CD4-positive, alpha-beta T cell treated with Interleukin-15 for 4 hours (primary cell): Measurements from ENCODE around the gene USP37.

Experiments used
- DNase-seq: peaks from one replicate; pipeline ENCODE4 v3.0.0-alpha.2; 2020; ENCODE audit warnings: low spot score

The USP37 gene

DNA sequence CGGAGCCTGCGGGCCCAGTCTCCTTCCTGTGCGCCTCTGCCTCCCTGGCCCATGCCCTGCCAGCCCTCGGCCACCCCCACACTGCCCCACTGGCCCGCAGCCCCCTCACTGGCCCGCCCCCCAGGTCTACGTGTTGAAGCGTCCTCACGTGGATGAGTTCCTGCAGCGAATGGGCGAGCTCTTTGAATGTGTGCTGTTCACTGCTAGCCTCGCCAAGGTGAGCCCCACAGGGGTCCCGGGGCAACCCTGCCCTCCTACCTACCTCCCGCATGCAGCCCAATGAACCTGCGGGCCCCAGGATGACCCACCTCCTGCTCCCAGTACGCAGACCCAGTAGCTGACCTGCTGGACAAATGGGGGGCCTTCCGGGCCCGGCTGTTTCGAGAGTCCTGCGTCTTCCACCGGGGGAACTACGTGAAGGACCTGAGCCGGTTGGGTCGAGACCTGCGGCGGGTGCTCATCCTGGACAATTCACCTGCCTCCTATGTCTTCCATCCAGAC, 165.2 kb downstream of the USP37 start:
- no peak for DNase-seq

DNA sequence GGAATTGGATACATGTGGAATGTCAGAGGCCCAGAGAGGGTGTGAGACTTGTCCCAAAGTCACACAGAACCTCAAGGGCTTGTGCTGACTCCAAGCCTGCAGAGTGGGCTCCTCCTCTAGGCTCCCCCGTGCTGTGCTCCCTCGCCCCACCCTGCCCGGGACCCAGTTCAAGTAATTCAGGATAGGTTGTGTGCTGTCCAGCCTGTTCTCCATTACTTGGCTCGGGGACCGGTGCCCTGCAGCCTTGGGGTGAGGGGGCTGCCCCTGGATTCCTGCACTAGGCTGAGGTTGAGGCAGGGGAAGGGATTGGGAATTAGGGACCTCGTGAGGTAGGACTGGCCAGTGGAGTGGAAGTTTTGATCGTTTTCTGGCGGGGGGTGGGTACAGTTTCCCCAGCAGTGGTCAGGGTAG, 165.7 kb downstream of the USP37 start:
- no peak for DNase-seq

DNA sequence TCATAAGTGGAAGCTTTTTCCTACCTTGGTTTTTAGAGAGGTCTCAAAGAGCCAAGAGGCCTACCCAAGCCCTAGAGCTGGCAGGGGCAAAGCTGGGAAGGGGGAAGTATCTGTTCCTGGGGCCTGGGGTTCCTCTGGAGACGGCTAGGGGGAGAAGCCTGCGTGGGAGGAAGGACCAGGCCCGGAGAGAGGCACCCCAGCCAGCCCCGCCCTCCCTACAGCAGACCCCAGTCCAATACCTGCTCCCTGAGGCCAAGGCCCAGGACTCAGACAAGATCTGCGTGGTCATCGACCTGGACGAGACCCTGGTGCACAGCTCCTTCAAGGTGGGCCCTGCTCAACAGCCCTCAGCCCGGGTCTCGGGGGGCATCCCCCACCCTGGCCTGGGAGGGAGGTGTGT, 166.3 kb downstream of the USP37 start:
- DNase-seq = no peak

DNA sequence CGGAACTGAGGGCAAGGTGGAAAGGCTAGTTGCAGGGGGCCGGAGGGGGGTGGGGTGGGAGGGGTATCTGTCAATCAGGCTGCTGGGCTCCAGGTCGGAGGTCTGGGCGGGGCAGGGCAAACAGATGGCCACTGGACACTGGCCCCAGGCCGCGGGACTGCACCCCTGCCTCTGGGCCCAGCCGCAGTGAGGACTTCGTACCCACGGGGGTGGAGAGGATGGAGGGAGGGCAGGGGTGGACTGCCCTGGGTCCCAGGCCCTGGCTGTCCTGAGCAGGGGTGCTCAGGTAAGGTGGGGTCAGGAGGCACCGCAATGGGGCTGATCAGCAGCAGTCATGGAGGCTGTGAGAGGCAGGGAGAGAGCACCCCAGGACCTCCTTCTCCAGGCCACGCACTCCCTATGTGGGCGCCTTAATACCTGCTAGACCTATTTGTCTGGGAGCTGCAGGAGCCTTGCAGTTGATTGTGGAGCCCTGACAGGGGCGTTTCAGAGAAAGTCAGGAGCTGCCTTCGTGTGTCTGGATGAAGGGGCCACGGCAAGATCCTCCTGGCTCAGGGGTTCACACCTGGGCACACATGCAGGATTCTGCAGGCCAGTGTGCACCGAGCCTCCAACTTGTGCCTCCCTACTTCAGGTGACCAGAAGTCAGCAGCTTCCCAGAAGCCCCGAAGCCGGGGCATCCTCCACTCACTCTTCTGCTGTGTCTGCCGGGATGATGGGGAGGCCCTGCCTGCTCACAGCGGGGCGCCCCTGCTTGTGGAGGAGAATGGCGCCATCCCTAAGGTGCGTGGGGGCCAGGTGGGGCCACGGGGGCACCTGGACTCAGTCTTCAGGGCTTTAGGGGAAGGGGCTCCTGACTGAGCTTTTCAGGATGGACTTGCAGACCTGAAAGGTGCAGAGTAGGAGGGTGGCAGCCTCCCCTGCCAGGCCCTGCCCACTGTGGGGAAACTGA, 166.9 kb downstream of the USP37 start:
- DNase-seq = no peak
